MCF 10A (cell line): ENCODE results near the gene KRTAP5-5. TPM values are rescaled to one million over a fixed set of nuclear protein-coding genes. Genes with fewer than 3 reads are reported as not detected.

Experiments used
- BruUV-seq: library from RNA; stranded (reverse); fragments of 400-500 nt; replicated peaks from 2 replicates; lab custom pipeline; 2021; lab: Mats Ljungman, UMichigan
- CTCF ChIA-PET: fragments of 300-600 bp; sonication (Branson Sonifier 250); formaldehyde crosslinking; extraction: SDS; loops from one replicate; lab custom pipeline; 2021; ENCODE audit warnings: antibody characterized with exemption, inconsistent platforms; lab: Yijun Ruan, JAX
- POLR2A ChIA-PET: fragments of 300-600, 350-650 bp; sonication (Branson Sonifier 250); formaldehyde crosslinking; extraction: SDS; loops from one replicate; lab custom pipeline; 2020; ENCODE audit warnings: antibody characterized with exemption, inconsistent platforms; lab: Yijun Ruan, JAX
- DNase-seq: peaks from one replicate; pipeline ENCODE4 v3.0.0-alpha.2; 2018; ENCODE audit not compliant: unreplicated experiment
- H3K27ac Mint-ChIP-seq: one replicate; pipeline ENCODE4 v1.8.0; 2022; ENCODE audit warnings: mild to moderate bottlenecking, low read depth, mixed read lengths; ENCODE audit not compliant: unreplicated experiment
- H3K27me3 Mint-ChIP-seq: one replicate; pipeline ENCODE4 v1.8.0; 2022; ENCODE audit warnings: mixed read lengths; ENCODE audit not compliant: insufficient read depth, unreplicated experiment
- H3K36me3 Mint-ChIP-seq: one replicate; pipeline ENCODE4 v1.8.0; 2022; ENCODE audit warnings: mild to moderate bottlenecking, moderate library complexity, mixed read lengths; ENCODE audit not compliant: insufficient read depth, unreplicated experiment
- H3K4me1 Mint-ChIP-seq: one replicate; pipeline ENCODE4 v1.8.0; 2022; ENCODE audit warnings: mixed read lengths; ENCODE audit not compliant: insufficient read depth, unreplicated experiment
- H3K4me3 Mint-ChIP-seq: one replicate; pipeline ENCODE4 v1.8.0; 2022; ENCODE audit warnings: mild to moderate bottlenecking, moderate library complexity, mixed read lengths; ENCODE audit not compliant: unreplicated experiment
- H3K9me3 Mint-ChIP-seq: one replicate; pipeline ENCODE4 v1.8.0; 2022; ENCODE audit warnings: mixed read lengths; ENCODE audit not compliant: unreplicated experiment
- CTCF ChIP-seq: fragments of 200-600 bp; IDR thresholded peaks from one replicate; pipeline ENCODE4 v1.8.0; 2022; ENCODE audit warnings: antibody characterized with exemption, mild to moderate bottlenecking; ENCODE audit not compliant: unreplicated experiment
- intact Hi-C: fragments of 100-400 bp; cut with micrococcal nuclease; formaldehyde crosslinking; loops from 2 replicates; pipeline ENCODE4 v1.14.1; 2022
- total RNA-seq: library from RNA; stranded (reverse); gene quantifications from 2 replicates; pipeline ENCODE4 v1.2.3, GENCODE V29; 2022

KRTAP5-5 gene
- total RNA-seq, 1 experiment from 2014 or later: not detected

GRCh38 chr11:1651411-1651980 lies 21.9 kb downstream of the KRTAP5-5 start:
- peaks cover 4% of the 10 kb centered on the region for H3K4me1 Mint-ChIP-seq

GRCh38 chr11:1652026-1652425 lies 22.5 kb downstream of the KRTAP5-5 start:
- Mint-ChIP-seq H3K27ac (no peak overlapping the region), H3K27me3 (peaks cover 10% of the 10 kb centered on the region), H3K36me3 (peaks cover 6% of the 10 kb centered on the region), H3K9me3 (no peaks in the 10 kb centered on the region), H3K4me1 (peaks cover 4% of the 10 kb centered on the region), H3K4me3 (no peak overlapping the region)
- DNase-seq: no peak
- no TSS peak for BruUV-seq
- CTCF ChIA-PET: interaction anchor here (0.6 to 10.0 kb wide), 42 partner anchors 11 to 773 kb away, joined by 3 to 165 read pairs (median 4); partner anchors contain the start of gene SYT8
- intact Hi-C loops: loop anchor here (2.0 to 5.0 kb wide), 3 partner anchors 40 to 499 kb away; partner anchors contain the start of gene SYT8
- no peak for TF ChIP-seq CTCF
- POLR2A ChIA-PET: interaction anchor here (0.7 to 2.4 kb wide), 5 partner anchors 42 to 466 kb away, joined by 3 to 9 read pairs (median 7); no protein-coding TSS in a partner anchor

More at GRCh38 chr11:1651411-1651980, 21.9 kb downstream of the KRTAP5-5 start:
- Mint-ChIP-seq H3K27me3 (peaks cover 14% of the 10 kb centered on the region), H3K9me3 (no peaks in the 10 kb centered on the region), H3K4me3 (no peak overlapping the region), H3K36me3 (peaks cover 6% of the 10 kb centered on the region), H3K27ac (no peak overlapping the region)
- intact Hi-C loops: loop anchor here (5.0 kb wide), 1 partner anchor 41 kb away; no protein-coding TSS in a partner anchor
- ChIA-PET POLR2A (interaction anchor here (2.4 kb wide), 1 partner anchor 42 kb away, joined by 7 read pairs; no protein-coding TSS in a partner anchor), CTCF (interaction anchor here (0.6 to 10.0 kb wide), 16 partner anchors 11 to 501 kb away, joined by 3 to 165 read pairs (median 6); partner anchors contain the start of gene SYT8)
- no peak for TF ChIP-seq CTCF
- DNase-seq: no peak
- BruUV-seq: no TSS peak

- no peaks in the 10 kb centered on the region for H3K9me3 Mint-ChIP-seq
- ChIA-PET CTCF (interaction anchor here (0.6 to 10.0 kb wide), 53 partner anchors 12 to 773 kb away, joined by 3 to 165 read pairs (median 4); partner anchors contain the start of genes H19, IFITM10 and SYT8), POLR2A (interaction anchor here (0.7 to 2.4 kb wide), 5 partner anchors 41 to 465 kb away, joined by 3 to 9 read pairs (median 7); no protein-coding TSS in a partner anchor)
- peaks cover 4% of the 10 kb centered on the region for H3K4me1 Mint-ChIP-seq
- intact Hi-C loops: loop anchor here (2.0 to 5.0 kb wide), 3 partner anchors 40 to 498 kb away; partner anchors contain the start of gene SYT8
- peaks cover 5% of the 10 kb centered on the region for H3K36me3 Mint-ChIP-seq
- no peak for DNase-seq
- no TSS peak for BruUV-seq
- H3K27ac Mint-ChIP-seq: no peak overlapping the region
- no peak for TF ChIP-seq CTCF
- H3K4me3 Mint-ChIP-seq: no peak overlapping the region
- peaks cover 6% of the 10 kb centered on the region for H3K27me3 Mint-ChIP-seq
These were observed 22.8 kb downstream of the KRTAP5-5 start for GRCh38 chr11:1652442-1652770.
